HUES64 (cell line): Measurements from ENCODE around the gene ZNF219.
A peak's percentile ranks its signal among the peaks of the same experiment; 100 is the strongest.

Source experiments
- H3K27ac ChIP-seq: 2 replicates; pipeline ENCODE4 v1.7.0; 2013; ENCODE audit warnings: low read depth, low read length, inconsistent platforms
- H3K27me3 ChIP-seq: 2 replicates; pipeline ENCODE4 v1.6.1; 2013; ENCODE audit warnings: mild to moderate bottlenecking, low read length; ENCODE audit not compliant: insufficient read depth
- H3K36me3 ChIP-seq: 2 replicates; pipeline ENCODE4 v1.6.1; 2013; ENCODE audit warnings: mild to moderate bottlenecking, low read length; ENCODE audit not compliant: insufficient read depth
- H3K4me1 ChIP-seq: 2 replicates; pipeline ENCODE4 v1.6.1; 2013; ENCODE audit warnings: mild to moderate bottlenecking, low read length, moderate library complexity; ENCODE audit not compliant: insufficient read depth
- H3K4me3 ChIP-seq: 2 replicates; pipeline ENCODE4 v1.5.1; 2013; ENCODE audit warnings: mild to moderate bottlenecking, low read length, moderate library complexity
- H3K9ac ChIP-seq: 2 replicates; pipeline ENCODE4 v1.6.1; 2013; ENCODE audit warnings: mild to moderate bottlenecking, low read depth, low read length
- H3K9me3 ChIP-seq: 2 replicates; pipeline ENCODE4 v1.6.1; 2013; ENCODE audit warnings: low read depth, low read length; ENCODE audit not compliant: insufficient read depth
- WGBS: fragments of 150-250, 120-280 bp; methylation state at CpG from one replicate; pipeline ENCODE4 v1.1.7; 2013; ENCODE audit warnings: missing lambda C conversion rate; 5-methylcytosine and 5-hydroxymethylcytosine counted together

ZNF219 gene

GRCh38 chr14:21092273-21093011, 6.0 kb downstream of the ZNF219 start:
- no peaks in the 10 kb centered on the region for H3K9me3 ChIP-seq
- H3K4me3 ChIP-seq: no peak overlapping the region
- peaks cover 38% of the 10 kb centered on the region for H3K4me1 ChIP-seq
- no peaks in the 10 kb centered on the region for H3K27me3 ChIP-seq
- peak overlapping the region; percentile 37; the same call in 1 of the 2 replicates for H3K27ac ChIP-seq
- H3K36me3 ChIP-seq: peaks cover 55% of the 10 kb centered on the region
- 70% methylated on average over 59 of the region's 59 CpGs for WGBS
- H3K9ac ChIP-seq: peak overlapping the region; percentile 8; the same call in 1 of the 2 replicates

GRCh38 chr14:21091821-21092272, 6.6 kb downstream of the ZNF219 start:
- no peak overlapping the region for H3K4me3 ChIP-seq
- no peaks in the 10 kb centered on the region for H3K27me3 ChIP-seq
- H3K9ac ChIP-seq: 0 out of 2 replicates have a peak overlapping the region, but pooled peaks have one; percentile 8
- peak overlapping the region; percentile 37; the same call in 1 of the 2 replicates for H3K27ac ChIP-seq
- no peaks in the 10 kb centered on the region for H3K9me3 ChIP-seq
- peaks cover 34% of the 10 kb centered on the region for H3K4me1 ChIP-seq
- WGBS: 95% methylated on average over 42 of the region's 42 CpGs
- H3K36me3 ChIP-seq: peaks cover 58% of the 10 kb centered on the region

- Histone ChIP-seq H3K9ac (no peak overlapping the region), H3K36me3 (peaks cover 65% of the 10 kb centered on the region), H3K27ac (peak overlapping the region; percentile 46; the same call in 1 of the 2 replicates), H3K27me3 (no peaks in the 10 kb centered on the region), H3K9me3 (no peaks in the 10 kb centered on the region), H3K4me3 (no peak overlapping the region), H3K4me1 (peaks cover 28% of the 10 kb centered on the region)
- 96% methylated on average over 45 of the region's 45 CpGs for WGBS
Observed at GRCh38 chr14:21090940-21091663, 7.4 kb downstream of the ZNF219 start.

GRCh38 chr14:21090194-21090939, 8.1 kb downstream of the ZNF219 start:
- H3K27ac ChIP-seq: peak overlapping the region; percentile 46; the same call in 1 of the 2 replicates
- no peaks in the 10 kb centered on the region for H3K9me3 ChIP-seq
- H3K4me3 ChIP-seq: no peak overlapping the region
- 86% methylated on average over 45 of the region's 45 CpGs for WGBS
- peaks cover 22% of the 10 kb centered on the region for H3K4me1 ChIP-seq
- H3K36me3 ChIP-seq: peaks cover 73% of the 10 kb centered on the region
- no peaks in the 10 kb centered on the region for H3K27me3 ChIP-seq
- H3K9ac ChIP-seq: no peak overlapping the region

- Histone ChIP-seq H3K4me1 (peaks cover 17% of the 10 kb centered on the region), H3K36me3 (peaks cover 78% of the 10 kb centered on the region), H3K9ac (no peak overlapping the region), H3K4me3 (no peak overlapping the region), H3K27me3 (no peaks in the 10 kb centered on the region), H3K27ac (no peak overlapping the region), H3K9me3 (no peaks in the 10 kb centered on the region)
- WGBS: 92% methylated on average over 5 of the region's 5 CpGs
Observed at GRCh38 chr14:21089877-21090193, 8.6 kb downstream of the ZNF219 start.

- Histone ChIP-seq H3K4me1 (peaks cover 15% of the 10 kb centered on the region), H3K36me3 (peaks cover 84% of the 10 kb centered on the region)
Observed at GRCh38 chr14:21089271-21089670, 9.2 kb downstream of the ZNF219 start.

GRCh38 chr14:21088687-21089086, 9.8 kb downstream of the ZNF219 start:
- H3K9ac ChIP-seq: no peak overlapping the region
- H3K4me1 ChIP-seq: peaks cover 12% of the 10 kb centered on the region
- H3K36me3 ChIP-seq: peaks cover 90% of the 10 kb centered on the region
- no peak overlapping the region for H3K4me3 ChIP-seq
- no peaks in the 10 kb centered on the region for H3K27me3 ChIP-seq
- 94% methylated on average over 4 of the region's 4 CpGs for WGBS
- H3K9me3 ChIP-seq: no peaks in the 10 kb centered on the region
- H3K27ac ChIP-seq: no peak overlapping the region

More at GRCh38 chr14:21089271-21089670, 9.2 kb downstream of the ZNF219 start:
- no CpG with 5 or more reads among the region's 1 CpG for WGBS
- H3K27ac ChIP-seq: no peak overlapping the region
- no peak overlapping the region for H3K4me3 ChIP-seq
- H3K9ac ChIP-seq: no peak overlapping the region
- no peaks in the 10 kb centered on the region for H3K27me3 ChIP-seq
- H3K9me3 ChIP-seq: no peaks in the 10 kb centered on the region

- no peak overlapping the region for H3K9ac ChIP-seq
- peak overlapping the region; percentile 57 for H3K27ac ChIP-seq
- peaks cover 87% of the 10 kb centered on the region for H3K36me3 ChIP-seq
- H3K4me1 ChIP-seq: peaks cover 3% of the 10 kb centered on the region; the same call in 1 of the 2 replicates
- H3K4me3 ChIP-seq: no peak overlapping the region
- WGBS: 63% methylated on average over 19 of the region's 19 CpGs
- H3K27me3 ChIP-seq: no peaks in the 10 kb centered on the region
- no peaks in the 10 kb centered on the region for H3K9me3 ChIP-seq
Observed at GRCh38 chr14:21087294-21088091, 11.0 kb downstream of the ZNF219 start.

- Histone ChIP-seq H3K4me3 (no peak overlapping the region), H3K36me3 (peaks cover 88% of the 10 kb centered on the region), H3K4me1 (peaks cover 3% of the 10 kb centered on the region; the same call in 1 of the 2 replicates), H3K27me3 (no peaks in the 10 kb centered on the region), H3K9me3 (no peaks in the 10 kb centered on the region), H3K27ac (peak overlapping the region; percentile 57), H3K9ac (no peak overlapping the region)
- 93% methylated on average over 4 of the region's 4 CpGs for WGBS
Observed at GRCh38 chr14:21086908-21087293, 11.6 kb downstream of the ZNF219 start.

GRCh38 chr14:21084998-21085853, 13.2 kb downstream of the ZNF219 start:
- H3K36me3 ChIP-seq: peaks cover 88% of the 10 kb centered on the region
- 95% methylated on average over 17 of the region's 17 CpGs for WGBS
- H3K9ac ChIP-seq: no peak overlapping the region
- peaks cover 3% of the 10 kb centered on the region; the same call in 1 of the 2 replicates for H3K4me1 ChIP-seq
- H3K27me3 ChIP-seq: no peaks in the 10 kb centered on the region
- no peaks in the 10 kb centered on the region for H3K9me3 ChIP-seq
- H3K4me3 ChIP-seq: no peak overlapping the region
- H3K27ac ChIP-seq: no peak overlapping the region
